ENCODE measurements around the gene CCDC12.

- TF ChIP-seq CTCF (IDR thresholded peaks at IDR 0.05) (no peak), POLR2A (IDR thresholded peaks at IDR 0.05) (no peak)
Measured at GRCh38 chr3:46930166-46930944, 46.2 kb downstream of the CCDC12 start.
